CD14-positive monocyte (primary cell): ENCODE results near the gene GRID2. TPM values are rescaled to one million over a fixed set of nuclear protein-coding genes. Genes with fewer than 3 reads are reported as not detected.

Experiments used
- DNase-seq, 3 donors: peaks; one replicate each; pipeline ENCODE4 v3.0.0-alpha.2; 2011 to 2022
- H2AFZ ChIP-seq: 2 replicates; pipeline ENCODE4 v1.6.0; 2012; ENCODE audit warnings: mild to moderate bottlenecking, low read depth, low read length, inconsistent platforms; ENCODE audit not compliant: insufficient read depth, poor library complexity, severe bottlenecking
- H3K27ac ChIP-seq, 2 donors: 1 replicate in 1 of 2; 2 replicates in 1 of 2; pipeline ENCODE4 v1.5.1; 2012 to 2013; ENCODE audit warnings: low read length in 2 of 2, control low read depth in 1 of 2, inconsistent platforms in 1 of 2, low read depth in 1 of 2, mild to moderate bottlenecking in 1 of 2
- H3K27me3 ChIP-seq, 2 donors: one replicate each; pipeline versions ENCODE4 v1.6.0 to v1.6.1; 2011 to 2013; ENCODE audit warnings: low read length in 2 of 2; ENCODE audit not compliant: control insufficient read depth in 2 of 2, insufficient read depth in 2 of 2
- H3K36me3 ChIP-seq, 2 donors: replicated peaks in 1 of 2; 1 replicate in 1 of 2; 2 replicates in 1 of 2; pipeline versions ENCODE4 v1.5.1 to v1.6.1; 2012 to 2013; ENCODE audit warnings: low read length in 2 of 2, control low read depth in 1 of 2, inconsistent platforms in 1 of 2, mild to moderate bottlenecking in 1 of 2; ENCODE audit not compliant: insufficient read depth in 2 of 2, control insufficient read depth in 1 of 2
- H3K4me1 ChIP-seq, 2 donors: 1 replicate in 1 of 2; 2 replicates in 1 of 2; pipeline versions ENCODE4 v1.5.1 to v1.6.1; 2012 to 2013; ENCODE audit warnings: low read length in 2 of 2, control low read depth in 1 of 2, inconsistent platforms in 1 of 2, mild to moderate bottlenecking in 1 of 2, moderate library complexity in 1 of 2; ENCODE audit not compliant: insufficient read depth in 2 of 2, control insufficient read depth in 1 of 2
- H3K4me2 ChIP-seq: replicated peaks from 2 replicates; pipeline ENCODE3; 2012; ENCODE audit warnings: low read length, moderate library complexity, mild to moderate bottlenecking; ENCODE audit not compliant: poor library complexity, severe bottlenecking; ENCODE audit errors: extremely low read depth
- H3K4me3 ChIP-seq, 3 experiments: fragments of 200-600 bp in 1 of 3; sonication (generic) in 1 of 3; replicated peaks in 1 of 3; 1 replicate in 2 of 3; 2 replicates in 1 of 3; pipeline ENCODE4 v1.5.1; 2011 to 2013; ENCODE audit warnings: low read length in 3 of 3, mild to moderate bottlenecking in 3 of 3, control low read depth in 2 of 3, low read depth in 2 of 3, inconsistent platforms in 1 of 3, moderate library complexity in 1 of 3
- H3K79me2 ChIP-seq: 2 replicates; pipeline ENCODE4 v1.6.0; 2012; ENCODE audit warnings: mild to moderate bottlenecking, control low read depth, inconsistent platforms, low read length, moderate library complexity; ENCODE audit not compliant: insufficient read depth
- H3K9ac ChIP-seq: 2 replicates; pipeline ENCODE4 v1.6.0; 2017; ENCODE audit warnings: low read length, mild to moderate bottlenecking; ENCODE audit not compliant: insufficient read depth, poor library complexity, severe bottlenecking
- H3K9me3 ChIP-seq, 2 donors: replicated peaks in 1 of 2; 1 replicate in 1 of 2; 2 replicates in 1 of 2; pipeline versions ENCODE4 v1.5.1 to v1.6.1; 2012 to 2013; ENCODE audit warnings: low read length in 2 of 2, control low read depth in 1 of 2; ENCODE audit not compliant: control insufficient read depth in 1 of 2, insufficient read depth in 1 of 2
- H4K20me1 ChIP-seq: 2 replicates; pipeline ENCODE4 v1.6.0; 2012; ENCODE audit warnings: mild to moderate bottlenecking, low read length, control low read depth, moderate library complexity; ENCODE audit not compliant: insufficient read depth
- H3K27ac Mint-ChIP-seq, 7 donors: one replicate each; pipeline ENCODE4 v1.8.0; 2020; ENCODE audit warnings: mild to moderate bottlenecking in 7 of 7, mixed read lengths in 7 of 7, moderate library complexity in 6 of 7, inconsistent platforms in 2 of 7
- H3K27me3 Mint-ChIP-seq, 3 donors: one replicate each; pipeline ENCODE4 v1.8.0; 2021 to 2022; ENCODE audit warnings: low read depth in 3 of 3, mild to moderate bottlenecking in 3 of 3, mixed read lengths in 3 of 3, moderate library complexity in 3 of 3, inconsistent platforms in 1 of 3
- H3K36me3 Mint-ChIP-seq, 2 donors: one replicate each; pipeline ENCODE4 v1.8.0; 2020; ENCODE audit warnings: mixed read lengths in 2 of 2, inconsistent platforms in 1 of 2, mild to moderate bottlenecking in 1 of 2
- H3K4me1 Mint-ChIP-seq: one replicate; pipeline ENCODE4 v1.8.0; 2020; ENCODE audit warnings: mild to moderate bottlenecking, mixed read lengths
- H3K4me3 Mint-ChIP-seq, 2 donors: one replicate each; pipeline ENCODE4 v1.8.0; 2020; ENCODE audit warnings: mild to moderate bottlenecking in 2 of 2, mixed read lengths in 2 of 2, moderate library complexity in 1 of 2
- H3K9me3 Mint-ChIP-seq, 7 donors: one replicate each; pipeline ENCODE4 v1.8.0; 2020 to 2022; ENCODE audit warnings: mixed read lengths in 7 of 7, mild to moderate bottlenecking in 6 of 7, moderate library complexity in 6 of 7, inconsistent platforms in 2 of 7
- CTCF ChIP-seq: fragments of 200-600 bp; IDR thresholded peaks from one replicate; pipeline ENCODE4 v1.8.0; 2022; ENCODE audit warnings: antibody characterized with exemption, mild to moderate bottlenecking
- WGBS: methylation state at CpG from one replicate; pipeline ENCODE4 v1.1.5; 2013; ENCODE audit warnings: missing lambda C conversion rate; ENCODE audit not compliant: insufficient coverage; 5-methylcytosine and 5-hydroxymethylcytosine counted together
- intact Hi-C, 2 donors: fragments of 100-400 bp; cut with micrococcal nuclease; formaldehyde crosslinking; loops; one replicate each; pipeline versions ENCODE4 v1.15.0 to v1.15.1; 2023
- polyA plus RNA-seq, 3 donors: library from polyadenylated mRNA; depleted of rRNA in 1 of 3; unstranded in 2 of 3; stranded (reverse) in 1 of 3; fragments of 300-500 nt in 2 of 3; fragments of >200 nt in 1 of 3; fragmentation: Illumina TruSeq in 2 of 3; gene quantifications; 1 replicate in 2 of 3; 2 replicates in 1 of 3; pipeline ENCODE4 v1.2.3, GENCODE V29; 2012 to 2021

Gene GRID2
- polyA plus RNA-seq, 3 donors: not detected

- Histone ChIP-seq H3K79me2 (no peaks in the 10 kb centered on the region), H3K4me1 (no peaks in the 10 kb centered on the region), H4K20me1 (no peaks in the 10 kb centered on the region), H3K27me3 (no peaks in the 10 kb centered on the region), H3K9ac (no peak overlapping the region), H3K4me3 (no peak overlapping the region), H3K27ac (no peak overlapping the region), H3K36me3 (no peaks in the 10 kb centered on the region), H2AFZ (no peak overlapping the region), H3K4me2 (no peak overlapping the region), H3K9me3 (no peaks in the 10 kb centered on the region)
- Mint-ChIP-seq H3K9me3 (no peaks in the 10 kb centered on the region), H3K4me3 (no peak overlapping the region), H3K4me1 (no peaks in the 10 kb centered on the region), H3K27ac (no peak overlapping the region), H3K36me3 (no peaks in the 10 kb centered on the region), H3K27me3 (peaks cover 1 to 3% (median 2%) of the 10 kb centered on the region in 3 donors)
- TF ChIP-seq CTCF: no peak
- no peak for DNase-seq
- intact Hi-C loops: no loop called here
Measured at GRCh38 chr4:93772858-93773257, 1469.1 kb downstream of the GRID2 start.

- Mint-ChIP-seq H3K27me3 (peaks cover 0 to 5% (median 0%) of the 10 kb centered on the region in 3 donors), H3K9me3 (no peaks in the 10 kb centered on the region), H3K36me3 (no peaks in the 10 kb centered on the region), H3K27ac (no peak overlapping the region), H3K4me1 (no peaks in the 10 kb centered on the region), H3K4me3 (no peak overlapping the region)
- no peak overlapping the region for H3K4me2 ChIP-seq
- no peak overlapping the region for H2AFZ ChIP-seq
- 100% methylated on average over 1 of the region's 3 CpGs for WGBS
- H3K79me2 ChIP-seq: no peaks in the 10 kb centered on the region
- intact Hi-C loops: no loop called here
- no peak overlapping the region for H3K27ac ChIP-seq
- no peaks in the 10 kb centered on the region for H3K36me3 ChIP-seq
- TF ChIP-seq CTCF: no peak
- H3K9ac ChIP-seq: no peak overlapping the region
- DNase-seq: no peak
- H4K20me1 ChIP-seq: no peaks in the 10 kb centered on the region
- H3K4me3 ChIP-seq: no peak overlapping the region
- no peaks in the 10 kb centered on the region for H3K27me3 ChIP-seq
- H3K4me1 ChIP-seq: no peaks in the 10 kb centered on the region
- H3K9me3 ChIP-seq: no peaks in the 10 kb centered on the region
Measured at GRCh38 chr4:93775551-93775950, 1471.8 kb downstream of the GRID2 start.
